Measurements from ENCODE around the gene CSAD. TPM values are rescaled to one million over a fixed set of nuclear protein-coding genes. Genes with fewer than 3 reads are reported as not detected.

The CSAD gene
- total and polyA plus RNA-seq, 2 of the 13 experiments (the other 11 are each of a cell fraction or from before 2014, with no cell fraction given), result 7.2 to 23.5 TPM

DNA sequence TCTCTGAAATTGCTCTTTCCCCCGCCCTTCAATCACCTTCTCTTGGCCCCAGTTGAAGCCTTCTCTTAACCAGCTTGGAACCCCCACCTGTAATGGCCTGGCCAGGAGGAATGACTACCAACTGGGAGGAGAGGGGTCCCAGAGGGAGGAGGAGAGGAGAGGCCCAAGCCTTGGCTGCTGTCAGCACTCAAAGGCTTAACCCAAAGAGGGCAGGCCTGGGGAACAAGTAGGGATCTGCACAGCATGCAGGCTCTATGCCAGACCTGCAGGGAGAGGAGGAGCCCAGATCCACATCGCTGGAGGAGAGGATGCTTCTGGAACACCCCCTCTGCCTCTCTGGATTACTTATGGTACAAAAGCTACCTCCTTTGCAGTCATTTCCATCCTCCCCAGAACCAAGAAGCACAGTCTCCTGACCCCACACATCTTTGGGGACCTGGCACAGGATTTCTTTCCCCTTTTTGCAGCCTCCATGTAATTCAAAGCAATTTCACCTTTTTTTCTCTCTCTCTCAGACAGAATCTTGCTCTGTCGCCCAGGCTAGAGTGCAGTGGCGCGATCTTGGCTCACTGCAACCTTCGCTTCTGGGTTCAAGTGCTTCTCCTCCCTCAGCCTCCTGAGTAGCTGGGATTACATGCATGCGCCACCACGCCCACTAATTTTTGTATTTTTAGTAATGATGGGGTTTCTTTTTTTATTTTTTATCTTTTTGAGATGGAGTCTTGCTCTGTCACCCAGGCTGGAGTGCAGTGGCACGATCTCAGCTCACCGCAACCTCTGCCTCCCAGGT lies 45.1 kb upstream of the CSAD start:
- FAIRE-seq (no peak), ATAC-seq (no peak), DNase-seq (ENCODE audit: low spot score) (no peak)
- Histone ChIP-seq H4K20me1 (ENCODE audit: insufficient read depth, low read length) (no peaks in the 10 kb centered on the region), H3K27ac (ENCODE audit: extremely low read length, insufficient read depth, low read length) (no peak overlapping the region), H3K79me2 (ENCODE audit: insufficient read depth, low read length) (no peaks in the 10 kb centered on the region), H3K9me3 (ENCODE audit: low read length) (no peaks in the 10 kb centered on the region), H2AFZ (ENCODE audit: low read length) (no peak overlapping the region), H3K4me2 (ENCODE audit: low read depth, low read length) (no peak overlapping the region), H3K9ac (ENCODE audit: insufficient read depth, low read depth, low read length) (no peak overlapping the region), H3K27me3 (ENCODE audit: control insufficient read depth in 1 of 2, insufficient read depth in 2 of 2, low read length in 2 of 2) (peaks cover 0 to 30% of the 10 kb centered on the region in 2 experiments; a peak in 4 of 5 replicates), H3K4me1 (ENCODE audit: insufficient read depth, low read length) (peaks cover 47% of the 10 kb centered on the region), H3K36me3 (replicated peaks in 1 of 2; ENCODE audit: control insufficient read depth in 1 of 2, insufficient read depth in 2 of 2, low read length in 2 of 2) (no peaks in the 10 kb centered on the region), H3K4me3 (replicated peaks in 1 of 3; ENCODE audit: insufficient read depth in 1 of 3, low read depth in 2 of 3, low read length in 3 of 3) (no peak overlapping the region)
- in situ Hi-C loops (cut with HindIII; ENCODE audit: extremely low pct_ligation_motif_present, low pct_unique_long_range_greater_than_20kb) (no loop called here), intact Hi-C loops (cut with micrococcal nuclease; ENCODE audit: unreplicated experiment) (no loop called here)
- BruUV-seq (replicated peaks), result no TSS peak
- no peak for TF ChIP-seq MAZ (IDR thresholded peaks at IDR 0.05; ENCODE audit: borderline replicate concordance, low read depth, low read length)
- no peak for TF ChIP-seq MAZ (CRISPR knock-in tag; IDR thresholded peaks at IDR 0.05; ENCODE audit: low read depth)
- TF ChIP-seq ZNF614 (CRISPR knock-in tag; IDR thresholded peaks at IDR 0.05; ENCODE audit: borderline replicate concordance), result no peak
- TF ChIP-seq MAFF (IDR thresholded peaks at IDR 0.05; ENCODE audit: low read depth, low read length), result no peak
- no peak for TF ChIP-seq NR3C1 (CRISPR knock-in tag; IDR thresholded peaks at IDR 0.05)
- ChIA-PET POLR2A (no interaction called here), CTCF (ENCODE audit: low intra/inter-chr PET ratio, low total read pairs) (no interaction called here)
- 68% methylated on average over 10 of the region's 10 CpGs for WGBS (ENCODE audit: low lambda C conversion rate)

DNA sequence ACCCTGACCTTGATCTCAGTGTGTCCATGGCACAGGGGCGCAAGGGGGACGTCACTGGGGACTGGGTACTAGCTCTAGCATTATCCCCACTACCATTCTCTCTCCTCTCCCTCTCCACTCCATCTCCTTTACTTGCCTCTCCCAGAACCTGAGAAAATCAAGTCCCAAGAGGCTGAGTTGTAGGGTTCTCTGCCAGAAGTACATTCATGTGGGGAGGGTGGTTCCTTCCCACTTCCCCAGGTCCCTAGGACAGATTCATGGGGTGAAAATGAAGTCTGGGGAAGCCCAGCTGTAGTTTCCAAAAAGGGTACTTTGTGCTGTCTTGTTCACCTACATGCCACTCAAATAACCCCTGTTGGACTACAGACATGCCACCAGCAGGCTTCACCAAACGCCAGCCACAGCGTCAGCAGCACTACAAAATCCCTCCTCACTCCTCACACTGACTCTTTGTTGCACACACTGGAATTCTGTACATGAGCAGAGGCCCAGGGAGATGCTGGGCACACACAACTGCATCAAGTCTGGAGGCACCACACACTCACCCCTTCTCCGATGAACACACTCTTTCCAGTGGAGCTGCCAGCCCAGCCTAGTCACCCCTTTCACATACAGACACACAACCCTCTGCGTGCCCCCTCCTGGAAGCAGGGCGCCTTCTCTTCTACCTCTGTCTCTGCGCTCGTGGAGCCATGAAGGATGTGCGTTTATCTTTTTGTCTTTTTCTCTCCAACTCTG lies 44.3 kb upstream of the CSAD start:
- intact Hi-C loops (cut with micrococcal nuclease; ENCODE audit: unreplicated experiment) (loop anchor here (5.0 kb wide), 1 partner anchor 72 kb away; the partner anchor contains the start of genes MYG1 and PFDN5), in situ Hi-C loops (cut with HindIII; ENCODE audit: extremely low pct_ligation_motif_present, low pct_unique_long_range_greater_than_20kb) (no loop called here)
- no peak overlapping the region for H3K27ac ChIP-seq (ENCODE audit: extremely low read length, insufficient read depth, low read length)
- H2AFZ ChIP-seq (ENCODE audit: low read length), result no peak overlapping the region
- no peaks in the 10 kb centered on the region for H3K79me2 ChIP-seq (ENCODE audit: insufficient read depth, low read length)
- no peak for DNase-seq (ENCODE audit: low spot score)
- WGBS (ENCODE audit: low lambda C conversion rate), result 46% methylated on average over 10 of the region's 10 CpGs
- ATAC-seq, result no peak
- POLR2A ChIA-PET, result interaction anchor here (0.6 kb wide), 1 partner anchor 20 kb away, joined by 3 read pairs; no protein-coding TSS in a partner anchor
- no TSS peak for BruUV-seq (replicated peaks)
- peaks cover 39% of the 10 kb centered on the region for H3K4me1 ChIP-seq (ENCODE audit: insufficient read depth, low read length)
- no peak for FAIRE-seq
- no peaks in the 10 kb centered on the region for H3K36me3 ChIP-seq (replicated peaks in 1 of 2; ENCODE audit: control insufficient read depth in 1 of 2, insufficient read depth in 2 of 2, low read length in 2 of 2)
- H3K9me3 ChIP-seq (ENCODE audit: low read length), result no peaks in the 10 kb centered on the region
- H3K4me2 ChIP-seq (ENCODE audit: low read depth, low read length), result peak overlapping the region; percentile 53
- peak overlapping the region in 1 of 3 experiments; percentile 17; a peak in 1 of 6 replicates for H3K4me3 ChIP-seq (replicated peaks in 1 of 3; ENCODE audit: insufficient read depth in 1 of 3, low read depth in 2 of 3, low read length in 3 of 3)
- H4K20me1 ChIP-seq (ENCODE audit: insufficient read depth, low read length), result no peaks in the 10 kb centered on the region
- peaks cover 0 to 29% of the 10 kb centered on the region in 2 experiments; a peak in 4 of 5 replicates for H3K27me3 ChIP-seq (ENCODE audit: control insufficient read depth in 1 of 2, insufficient read depth in 2 of 2, low read length in 2 of 2)
- CTCF ChIA-PET (ENCODE audit: low intra/inter-chr PET ratio, low total read pairs), result no interaction called here
- H3K9ac ChIP-seq (ENCODE audit: insufficient read depth, low read depth, low read length), result no peak overlapping the region
- TF ChIP-seq ZNF562 (CRISPR knock-in tag; IDR thresholded peaks at IDR 0.05; ENCODE audit: borderline replicate concordance), result no peak
- TF ChIP-seq ZNF232 (CRISPR knock-in tag; IDR thresholded peaks at IDR 0.05; ENCODE audit: borderline replicate concordance), result no peak
- TF ChIP-seq NKX3-1 (CRISPR knock-in tag; IDR thresholded peaks at IDR 0.05), result no peak
- no peak for TF ChIP-seq HMGXB4 (CRISPR knock-in tag; IDR thresholded peaks at IDR 0.05; ENCODE audit: borderline replicate concordance in 1 of 2, low read depth in 1 of 2)
- no peak for TF ChIP-seq HMGA1 (CRISPR knock-in tag; conservative IDR thresholded peaks at IDR 0.05)
- no peak for TF ChIP-seq ATAD3A (CRISPR knock-in tag; IDR thresholded peaks at IDR 0.05)
- no peak for TF ChIP-seq RCOR2 (CRISPR knock-in tag; IDR thresholded peaks at IDR 0.05)
- no peak for TF ChIP-seq TERF1 (CRISPR knock-in tag; IDR thresholded peaks at IDR 0.05)

All from HepG2 (cell line).